Activated CD4-positive, alpha-beta T cell treated with anti-CD3 and anti-CD28 coated beads for 1 hour (primary cell): ENCODE data around the gene CRISPLD2.
"Not testable (repeated sequence)": the region's sequence is repeated elsewhere in the genome, so short reads cannot be mapped to it uniquely, and the experiment has no call there.

Source experiments
- DNase-seq: peaks from one replicate; pipeline ENCODE4 v3.0.0-alpha.2; 2020

Gene CRISPLD2

DNA sequence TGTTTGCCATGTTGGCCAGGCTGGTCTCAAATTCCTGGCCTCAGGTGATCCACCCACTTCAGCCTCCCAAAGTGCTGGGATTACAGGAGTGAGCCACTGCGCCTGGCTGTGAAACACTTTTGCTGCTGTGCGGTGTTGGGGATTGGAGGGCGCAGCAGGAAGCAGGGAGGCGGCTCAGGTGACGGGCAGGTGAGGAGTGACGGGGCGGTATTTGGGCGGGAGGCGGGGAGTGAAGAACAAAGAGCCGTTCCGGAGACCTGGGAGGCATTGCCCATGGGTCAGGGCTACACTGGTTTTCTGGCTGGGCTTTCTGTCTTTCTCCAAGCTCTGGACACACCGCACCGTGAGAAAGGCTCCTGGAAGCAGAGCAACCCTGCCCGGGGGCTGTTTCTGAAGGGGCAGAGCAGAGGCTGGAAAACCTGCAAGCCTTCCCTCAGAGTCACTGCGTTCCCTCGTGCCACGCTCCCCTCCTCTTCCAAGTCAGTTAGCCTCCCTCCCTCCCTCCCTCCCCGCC is 22.1 kb downstream of the CRISPLD2 start:
- no peak for DNase-seq

DNA sequence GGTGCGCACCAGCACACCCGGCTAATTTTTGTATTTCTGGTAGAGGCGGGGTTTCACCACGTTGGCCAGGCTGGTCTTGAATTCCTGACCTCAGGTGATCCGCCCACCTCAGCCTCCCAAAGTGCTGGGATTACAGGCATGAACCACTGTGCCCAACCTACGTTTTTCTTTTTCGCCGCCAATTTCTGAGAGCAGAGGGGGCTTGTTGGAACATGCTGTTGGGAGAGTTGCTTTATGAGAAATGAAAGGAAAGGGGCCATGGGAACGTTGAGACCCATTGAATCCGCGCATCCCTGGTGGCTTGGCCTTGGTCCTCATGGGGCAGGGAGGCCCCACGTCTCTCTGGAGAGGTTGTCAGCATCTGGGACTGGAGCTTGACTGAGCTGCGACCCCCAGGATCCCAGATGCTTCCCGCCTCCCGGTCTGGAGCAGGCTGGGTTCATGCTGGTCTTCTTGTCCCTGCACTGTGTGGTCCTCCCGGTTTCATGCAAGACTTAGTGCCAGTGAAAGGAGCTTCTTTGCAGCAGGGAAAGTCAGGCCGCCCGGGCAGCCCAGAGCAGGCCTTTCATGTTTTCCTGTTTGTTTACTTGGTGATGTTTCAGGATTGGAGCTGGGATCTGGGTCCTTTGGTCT is 22.8 kb downstream of the CRISPLD2 start:
- DNase-seq = no peak

DNA sequence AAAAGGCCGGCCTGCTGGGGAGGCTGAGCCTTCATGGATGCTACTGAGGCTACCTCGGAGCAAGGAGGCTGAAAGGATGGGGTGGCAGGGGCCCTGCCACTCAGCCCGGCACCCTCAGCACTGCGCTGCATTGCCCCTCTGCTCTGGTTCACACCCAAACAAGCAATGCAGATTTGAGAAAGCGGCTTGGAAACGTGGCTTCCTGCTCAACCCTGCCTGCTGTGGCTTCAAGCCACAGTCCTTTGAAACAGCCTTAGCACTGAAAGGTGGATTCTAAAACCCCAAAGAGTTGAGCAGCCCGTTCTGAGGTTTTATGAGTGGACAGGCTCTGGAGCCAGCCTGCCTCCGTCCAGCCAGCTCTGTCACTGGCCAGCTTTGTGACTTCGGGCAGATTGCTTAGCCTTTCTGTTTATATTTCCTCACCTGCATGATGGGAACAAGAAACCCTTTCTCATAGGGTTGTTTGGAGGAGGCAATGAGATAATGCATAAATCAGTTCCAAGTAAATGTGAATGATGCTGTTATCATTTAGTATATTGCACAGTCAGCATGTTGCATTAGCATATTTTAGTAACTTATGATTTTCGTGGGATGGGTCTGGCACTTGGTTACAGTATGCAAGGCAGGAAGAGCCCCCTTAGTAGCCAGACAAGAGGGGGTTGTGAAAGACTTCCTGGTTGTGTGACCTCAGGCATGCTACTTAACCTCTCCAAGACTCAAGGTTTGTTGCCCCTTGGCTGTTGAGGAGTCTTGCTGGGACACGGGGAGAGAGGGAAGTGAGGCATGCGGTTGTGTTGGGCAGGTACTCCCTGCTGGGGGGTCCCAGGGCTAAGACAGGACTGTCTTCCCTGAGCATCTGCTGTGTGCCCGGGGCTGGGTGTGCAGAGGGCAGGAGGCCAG is 23.6 kb downstream of the CRISPLD2 start:
- DNase-seq = no peak

DNA sequence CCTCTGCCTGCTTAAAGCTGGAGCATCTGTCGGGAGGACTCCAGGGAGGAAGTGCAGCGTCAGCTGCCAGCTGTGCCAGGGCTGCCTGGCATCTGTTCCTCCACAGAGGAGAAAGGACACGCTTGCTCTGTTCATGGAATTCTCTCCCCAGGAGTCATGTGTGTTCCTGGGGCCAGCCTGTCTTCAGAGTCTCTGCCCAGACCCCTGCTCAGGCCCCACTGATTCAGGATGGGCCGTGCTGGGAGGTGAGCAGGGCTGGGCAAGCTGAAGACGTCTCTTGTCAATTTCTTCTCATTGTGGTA is 24.2 kb downstream of the CRISPLD2 start:
- no peak for DNase-seq

DNA sequence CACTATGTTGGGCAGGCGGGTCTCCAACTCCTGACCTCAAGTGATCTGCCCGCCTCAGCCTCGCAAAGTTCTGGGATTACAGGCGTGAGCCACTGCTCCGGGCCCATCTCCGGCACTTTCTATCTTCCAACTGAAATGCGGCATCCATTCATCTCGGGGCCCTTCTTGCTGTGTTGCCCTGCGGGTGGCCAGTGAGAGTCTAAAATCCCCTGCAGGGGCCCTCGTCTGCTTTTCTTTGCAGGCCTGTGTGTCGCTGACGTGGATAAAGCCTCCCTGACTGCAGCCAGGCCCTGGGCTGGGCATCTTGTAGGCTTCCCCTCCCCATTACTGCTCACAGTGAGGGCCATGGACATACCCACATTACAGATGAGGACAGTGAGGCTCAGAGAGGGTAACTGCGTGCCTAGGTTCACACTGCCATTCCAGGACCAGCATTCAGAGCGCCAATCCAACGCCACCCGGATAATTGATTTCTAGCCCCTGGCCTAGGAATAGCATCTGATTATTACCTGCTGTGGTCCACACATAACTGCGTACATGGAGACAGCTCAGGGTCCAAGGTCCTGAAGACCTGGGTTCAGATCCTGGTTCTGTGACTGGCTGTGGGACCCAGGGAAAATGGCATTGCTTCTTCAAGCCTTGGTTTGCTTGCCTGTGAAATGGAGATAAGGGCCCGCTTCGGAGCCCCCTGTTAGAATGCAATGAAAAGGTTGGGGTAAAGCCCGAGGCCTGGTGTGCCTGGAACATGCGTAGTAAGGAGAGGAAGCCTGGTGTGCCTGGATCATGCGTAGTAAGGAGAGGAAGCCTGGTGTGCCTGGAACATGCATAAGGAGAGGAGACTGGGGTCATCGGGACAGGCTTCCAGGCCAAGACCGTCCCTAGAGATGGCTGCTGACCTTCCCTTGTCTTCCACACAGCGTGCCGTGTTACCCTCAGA is 25.0 kb downstream of the CRISPLD2 start:
- no peak for DNase-seq

DNA sequence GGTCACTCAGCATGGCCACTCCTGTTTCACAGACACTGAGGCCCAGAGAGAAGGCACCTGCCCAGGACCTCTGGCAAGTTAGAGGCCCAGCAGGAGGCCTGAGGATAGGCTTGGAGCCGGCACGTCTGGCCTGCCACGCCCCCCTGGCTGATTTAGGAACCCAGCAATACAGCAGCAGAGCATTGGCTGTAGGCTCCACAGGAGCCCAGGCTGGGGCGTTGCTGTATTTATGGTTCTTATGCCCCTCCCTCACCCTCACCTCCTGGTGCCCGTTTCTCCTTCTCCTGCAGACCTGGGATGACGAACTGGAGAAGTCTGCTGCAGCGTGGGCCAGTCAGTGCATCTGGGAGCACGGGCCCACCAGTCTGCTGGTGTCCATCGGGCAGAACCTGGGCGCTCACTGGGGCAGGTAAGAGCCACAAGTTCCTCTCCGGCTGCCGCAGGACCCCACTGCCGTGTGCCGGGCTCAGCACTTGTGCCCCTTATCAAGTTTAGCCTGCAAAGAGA is 25.8 kb downstream of the CRISPLD2 start:
- no peak for DNase-seq

DNA sequence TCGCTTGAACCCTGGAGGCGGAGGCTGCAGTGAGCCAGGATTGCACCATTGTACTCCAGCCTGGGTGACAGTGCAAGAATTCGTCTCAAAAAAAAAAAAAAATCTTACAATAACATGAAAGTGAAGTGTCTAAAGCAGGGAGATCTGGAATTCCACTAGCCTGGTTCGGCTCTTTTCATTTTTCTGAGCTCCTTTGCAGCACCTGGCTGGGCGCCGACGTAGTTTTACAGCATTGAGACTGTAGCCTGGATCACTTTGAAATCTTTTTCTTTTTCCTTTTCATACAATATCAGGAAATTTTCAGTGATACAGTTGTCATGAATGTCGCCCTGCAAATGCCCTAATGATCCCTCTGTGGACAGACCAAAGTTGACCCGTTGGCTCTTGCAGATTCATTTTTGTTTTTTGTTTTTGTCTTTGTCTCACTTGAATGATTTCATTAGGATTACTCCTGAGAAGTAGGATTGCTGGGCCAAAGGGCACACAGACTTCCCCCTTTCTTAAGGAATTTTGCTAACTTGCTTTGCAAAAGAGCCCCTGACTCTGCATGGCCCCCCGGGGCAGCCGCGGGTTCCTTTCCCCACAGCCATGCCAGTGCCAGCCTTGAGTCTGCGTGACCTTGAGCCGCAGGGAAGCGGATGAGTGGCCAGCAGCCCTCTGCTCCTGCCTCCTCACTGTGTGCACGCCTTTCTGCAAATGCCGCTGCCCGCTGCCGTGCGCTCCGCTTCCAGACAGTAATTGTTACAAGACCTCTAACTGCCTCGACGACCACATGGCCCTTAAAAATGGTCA is 28.0 kb downstream of the CRISPLD2 start:
- no peak for DNase-seq

DNA sequence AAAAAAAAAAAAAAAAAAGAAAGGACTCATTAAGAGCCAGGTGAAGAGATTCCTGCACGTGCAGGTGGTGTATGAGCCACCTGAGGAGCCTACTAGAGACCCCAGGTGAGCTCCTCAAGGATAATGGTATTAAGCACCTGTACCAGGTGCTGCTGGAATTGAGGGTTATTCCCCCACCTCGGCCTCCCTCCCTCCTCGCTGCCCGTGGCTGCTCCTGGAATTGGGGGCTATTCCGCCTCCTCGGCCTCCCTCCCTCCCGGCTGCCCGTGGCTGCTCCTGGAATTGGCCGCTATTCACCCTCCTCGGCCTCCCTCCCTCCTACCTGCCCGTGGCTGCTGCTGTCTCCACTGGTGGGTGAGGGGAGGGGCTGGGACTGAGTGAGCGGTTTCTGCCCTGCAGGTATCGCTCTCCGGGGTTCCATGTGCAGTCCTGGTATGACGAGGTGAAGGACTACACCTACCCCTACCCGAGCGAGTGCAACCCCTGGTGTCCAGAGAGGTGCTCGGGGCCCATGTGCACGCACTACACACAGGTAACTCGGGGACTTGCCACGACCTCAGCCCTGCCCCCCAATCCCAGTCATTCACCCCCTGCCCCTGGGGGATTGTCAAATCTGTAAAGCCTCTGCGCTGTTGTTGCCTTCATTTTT is 29.3 kb downstream of the CRISPLD2 start:
- no peak for DNase-seq

DNA sequence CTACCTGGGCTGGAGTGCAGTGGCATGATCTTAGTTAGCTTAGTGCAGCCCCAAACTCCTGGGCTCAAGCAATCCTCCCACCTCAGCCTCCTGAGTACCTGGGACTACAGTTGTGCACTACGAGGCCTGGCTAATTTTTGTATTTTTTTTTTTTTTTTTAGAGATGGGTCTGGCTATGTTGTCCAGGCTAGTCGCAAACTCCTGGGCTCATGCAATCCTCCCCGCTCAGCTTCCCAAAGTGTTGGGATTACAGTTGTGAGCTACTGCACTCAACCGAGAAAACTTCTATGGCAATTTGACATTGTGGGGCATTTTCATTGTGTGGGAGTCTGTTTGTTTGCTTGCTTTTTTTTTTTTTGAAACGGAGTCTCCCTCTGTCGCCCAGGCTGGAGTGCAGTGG is 30.0 kb downstream of the CRISPLD2 start:
- DNase-seq = no peak

DNA sequence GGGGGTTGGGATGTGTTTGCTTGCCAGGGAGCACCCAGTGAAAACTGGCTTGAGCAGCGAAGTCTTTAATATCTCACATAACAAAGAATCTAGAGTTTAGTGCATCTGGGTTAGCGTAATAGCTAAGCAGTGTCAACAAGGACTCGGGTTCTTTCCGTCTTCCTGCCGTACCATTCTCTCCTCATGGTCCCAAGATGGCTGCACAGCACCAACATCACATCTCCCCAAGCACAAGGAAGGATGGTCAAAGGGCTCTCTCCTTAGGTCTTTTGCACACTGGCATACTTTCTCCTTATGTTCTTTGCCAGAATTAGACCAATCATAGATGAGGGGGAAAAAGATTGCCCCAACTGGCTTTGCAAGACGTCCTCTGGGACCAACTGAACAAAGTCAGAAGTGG is 30.9 kb downstream of the CRISPLD2 start:
- no peak for DNase-seq

DNA sequence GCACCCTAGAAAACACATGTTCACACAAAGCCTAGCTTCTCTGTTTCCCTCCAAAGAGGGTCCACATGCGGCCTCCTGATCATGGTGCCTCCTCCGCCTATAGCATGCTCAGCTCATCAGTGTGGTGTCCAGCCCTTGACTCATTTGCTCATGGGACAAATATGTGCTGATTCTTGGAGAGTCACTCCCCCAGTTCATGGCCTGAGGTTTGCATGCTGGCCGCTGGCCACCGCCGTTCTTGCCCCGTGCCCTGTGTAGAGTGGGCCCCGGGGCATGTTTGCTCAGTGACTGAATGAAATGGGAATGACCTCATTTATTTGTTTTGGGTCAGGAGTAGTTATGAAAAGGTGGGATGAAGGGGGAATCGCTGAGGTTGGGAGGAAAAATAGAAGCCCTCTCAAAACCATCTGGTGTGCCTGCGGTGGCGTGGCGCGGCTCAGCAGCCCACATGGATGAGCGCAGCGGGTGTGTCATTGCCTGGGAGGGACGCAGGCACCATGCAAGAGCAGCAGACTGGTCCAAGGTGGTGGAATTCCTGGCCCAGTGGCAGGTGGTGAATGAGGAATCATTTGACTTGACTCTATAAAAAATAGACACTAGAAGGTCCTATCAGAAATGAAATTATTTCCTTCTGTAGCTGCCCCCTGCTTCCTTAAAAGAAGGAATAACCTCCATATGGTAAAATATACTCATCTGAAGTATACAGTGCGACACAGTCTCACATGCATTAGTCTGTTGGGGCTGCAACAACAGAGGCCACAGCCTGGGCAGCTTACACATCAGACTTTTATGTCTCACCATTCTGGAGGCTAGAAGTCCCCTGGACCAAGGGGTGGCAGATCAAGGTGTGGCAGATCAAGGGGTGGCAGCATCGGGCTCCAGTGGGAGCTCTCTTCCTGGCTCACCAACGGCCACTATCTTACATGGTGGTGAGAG is 31.7 kb downstream of the CRISPLD2 start:
- DNase-seq = no peak

DNA sequence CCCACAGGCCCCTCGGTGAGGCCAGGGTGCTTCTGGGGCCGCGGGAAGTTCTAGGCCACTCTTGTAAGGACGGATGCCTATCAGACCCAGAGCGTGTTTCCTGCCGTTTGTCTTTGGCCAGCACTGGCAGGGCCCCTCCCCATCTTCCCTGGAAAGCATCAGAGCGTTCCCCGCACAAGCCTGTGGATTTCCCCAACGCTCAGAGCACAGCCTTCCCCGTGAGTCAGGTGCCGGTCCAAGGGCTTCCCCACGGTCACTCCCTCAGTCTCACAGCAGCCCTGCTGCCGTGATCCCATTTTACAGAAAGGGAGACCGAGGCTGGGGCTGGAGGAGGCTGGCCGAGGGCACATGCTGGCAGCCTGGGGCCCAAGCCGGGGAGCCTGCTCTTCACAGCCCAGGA is 33.7 kb downstream of the CRISPLD2 start:
- no peak for DNase-seq

DNA sequence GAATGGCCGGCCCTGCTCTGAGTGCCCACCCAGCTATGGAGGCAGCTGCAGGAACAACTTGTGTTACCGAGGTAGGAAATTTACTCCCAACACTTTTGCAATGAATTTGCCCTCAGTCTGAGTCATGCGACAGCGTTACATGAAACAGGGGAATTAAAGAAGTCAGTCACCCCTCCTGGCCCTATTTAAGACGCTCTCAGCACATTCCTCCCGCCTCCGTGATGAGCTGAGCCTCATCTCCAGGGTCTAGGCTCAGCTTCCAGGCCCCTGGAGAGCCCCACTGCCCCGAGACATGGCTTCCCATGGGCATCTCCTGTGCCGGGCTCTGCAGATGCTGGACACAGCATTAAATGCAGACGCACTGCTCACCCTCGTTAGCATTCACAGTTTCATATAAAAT is 35.0 kb downstream of the CRISPLD2 start:
- no peak for DNase-seq

DNA sequence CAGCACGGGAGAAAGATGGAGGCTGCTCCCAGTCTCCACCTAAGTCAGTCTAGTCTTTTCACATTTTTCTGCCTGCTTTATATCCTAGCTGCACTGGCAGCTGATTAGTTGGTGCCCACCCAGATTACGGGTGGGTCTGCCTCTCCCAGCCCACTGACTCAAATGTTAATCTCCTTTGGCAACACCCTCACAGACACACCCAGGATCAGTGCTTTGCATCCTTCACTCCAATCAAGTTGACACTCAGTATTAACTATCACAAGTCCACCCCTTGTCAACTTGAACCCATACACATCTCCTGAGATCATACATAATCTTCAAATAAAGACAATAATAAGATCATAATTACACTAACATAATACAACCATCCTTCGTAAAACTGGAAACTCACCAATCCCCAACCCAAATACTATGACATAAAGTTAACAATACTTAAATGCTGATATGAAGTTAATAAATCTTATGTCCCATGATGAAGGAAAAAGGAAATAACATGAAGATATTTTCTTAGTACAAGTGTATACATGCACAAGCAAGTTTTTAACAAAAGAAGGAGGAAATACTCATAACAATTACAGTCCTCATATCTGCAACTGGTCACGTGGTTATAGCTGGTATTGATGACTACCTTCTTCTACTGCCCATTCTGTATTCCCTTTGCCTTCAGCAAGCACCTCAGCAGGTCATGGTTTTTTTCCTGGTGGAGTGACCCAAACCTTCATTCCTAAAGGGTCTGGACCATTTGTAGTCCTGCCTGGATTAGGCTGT is 35.8 kb downstream of the CRISPLD2 start:
- not testable (repeated sequence) for DNase-seq

DNA sequence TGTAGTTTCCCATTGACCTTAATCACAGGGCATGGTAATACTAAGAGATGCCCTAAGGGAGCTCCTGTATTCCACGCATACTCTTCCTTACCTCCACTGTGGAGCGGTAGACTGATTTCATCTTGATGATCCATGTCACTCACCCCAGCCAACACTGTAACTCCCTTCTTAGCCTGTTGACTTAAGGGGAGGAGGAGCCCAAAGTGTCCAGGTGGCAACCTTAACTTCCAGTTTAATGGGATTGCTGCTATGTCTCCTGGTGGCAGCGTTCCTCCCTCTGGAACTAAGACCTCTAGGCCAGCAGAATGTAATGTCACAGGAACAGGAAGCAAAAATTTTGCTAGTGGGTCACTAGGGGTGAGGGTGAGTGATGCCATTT is 36.4 kb downstream of the CRISPLD2 start:
- DNase-seq = not testable (repeated sequence)

DNA sequence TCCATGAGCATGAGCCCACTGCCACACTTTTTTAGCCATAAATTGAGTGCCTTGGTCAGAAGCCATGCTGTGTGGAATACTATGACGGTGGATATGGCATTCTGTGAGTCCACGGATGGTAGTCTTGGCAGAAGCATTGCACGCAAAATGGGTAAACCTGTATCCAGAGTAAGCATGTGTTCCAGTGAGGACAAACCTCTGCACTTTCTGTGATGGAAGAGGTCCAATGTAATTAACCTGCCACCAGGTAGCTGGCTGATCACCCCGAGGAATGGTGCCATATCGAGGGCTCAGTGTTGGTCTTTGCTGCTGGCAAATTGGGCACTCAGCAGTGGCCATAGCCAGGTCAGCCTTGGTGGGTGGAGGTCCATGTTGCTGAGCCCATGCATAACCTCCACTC is 37.0 kb downstream of the CRISPLD2 start:
- DNase-seq = not testable (repeated sequence)

DNA sequence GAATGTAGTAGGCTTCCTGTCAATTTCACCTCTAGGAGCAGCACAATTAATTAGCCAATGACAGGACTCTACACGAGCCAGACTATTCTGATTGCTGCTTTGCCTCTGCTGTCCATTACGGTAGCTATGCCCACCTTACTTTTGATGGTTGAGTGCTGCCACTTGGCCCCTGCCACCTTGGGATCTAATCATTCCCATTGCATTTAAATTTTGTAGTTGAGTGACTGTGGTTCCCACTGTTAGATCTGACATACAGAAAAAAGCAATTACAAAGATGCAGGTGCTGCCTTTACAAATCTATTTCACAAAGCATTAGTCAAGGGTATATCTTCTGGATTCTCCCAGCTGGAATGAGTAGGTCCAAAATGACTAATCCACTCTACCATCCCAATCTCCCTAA is 39.9 kb downstream of the CRISPLD2 start:
- no peak for DNase-seq

DNA sequence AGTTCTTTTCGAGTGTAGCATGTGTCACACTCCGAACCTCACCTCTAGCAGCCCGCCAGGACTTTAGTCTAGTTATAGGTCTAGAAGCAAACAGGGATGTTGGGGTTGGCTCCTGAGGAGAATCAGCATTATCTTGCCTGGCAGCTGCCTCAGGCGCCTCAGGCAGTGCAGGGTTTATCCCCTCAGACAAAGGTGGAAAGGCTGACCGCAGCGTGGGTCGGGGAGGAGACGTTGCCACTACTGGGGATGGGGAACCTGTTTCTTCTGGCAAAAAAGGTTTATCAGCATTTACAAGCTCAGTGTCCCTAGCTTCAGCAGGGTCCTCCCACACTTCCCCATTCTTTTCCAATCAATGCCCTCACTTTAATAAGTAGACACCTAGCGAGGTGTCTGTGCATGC is 40.6 kb downstream of the CRISPLD2 start:
- DNase-seq = no peak

DNA sequence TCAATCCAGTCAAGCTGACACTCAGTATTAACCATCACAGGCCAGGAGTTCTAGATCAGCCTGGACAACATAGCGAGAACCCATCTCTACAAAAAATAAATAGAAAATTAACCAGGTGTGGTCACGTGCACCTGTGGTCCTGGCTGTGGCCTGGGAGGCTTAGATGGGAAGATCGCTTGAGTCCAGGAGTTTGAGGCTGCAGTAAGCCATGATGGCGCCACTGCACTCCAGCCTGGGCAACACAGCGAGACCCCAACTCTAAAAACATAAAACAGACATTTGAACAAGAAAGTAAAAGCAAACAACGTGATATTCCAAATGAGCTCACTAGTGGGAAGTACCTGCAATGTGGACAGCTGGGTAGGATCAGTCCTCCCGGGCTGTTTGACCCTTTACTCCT is 41.9 kb downstream of the CRISPLD2 start:
- no peak for DNase-seq
